ENCODE results near the gene TNFRSF9.
"Not testable (repeated sequence)": the region's sequence is repeated elsewhere in the genome, so short reads cannot be mapped to it uniquely, and the experiment has no call there.

TNFRSF9 gene

DNA sequence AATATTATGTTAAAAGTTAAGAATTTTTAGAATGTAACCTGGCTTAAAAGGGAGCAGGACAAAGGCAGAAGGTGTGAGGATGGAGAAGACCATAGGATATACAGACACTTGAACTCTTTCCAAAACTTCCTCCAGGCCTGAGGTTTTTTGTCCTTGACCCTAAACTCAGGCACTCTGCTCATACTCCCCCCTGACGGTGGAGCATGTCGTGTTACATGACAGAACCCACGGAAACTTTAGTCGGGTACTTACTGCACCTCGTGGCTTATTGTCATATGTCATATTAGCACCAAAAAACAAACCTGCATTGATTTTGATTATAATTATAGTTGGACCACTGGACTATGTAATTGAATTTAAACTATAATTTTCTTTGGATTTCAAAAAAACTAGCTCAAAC is 20.8 kb downstream of the TNFRSF9 start:
- no peak for DNase-seq (ENCODE audit: low read depth)

DNA sequence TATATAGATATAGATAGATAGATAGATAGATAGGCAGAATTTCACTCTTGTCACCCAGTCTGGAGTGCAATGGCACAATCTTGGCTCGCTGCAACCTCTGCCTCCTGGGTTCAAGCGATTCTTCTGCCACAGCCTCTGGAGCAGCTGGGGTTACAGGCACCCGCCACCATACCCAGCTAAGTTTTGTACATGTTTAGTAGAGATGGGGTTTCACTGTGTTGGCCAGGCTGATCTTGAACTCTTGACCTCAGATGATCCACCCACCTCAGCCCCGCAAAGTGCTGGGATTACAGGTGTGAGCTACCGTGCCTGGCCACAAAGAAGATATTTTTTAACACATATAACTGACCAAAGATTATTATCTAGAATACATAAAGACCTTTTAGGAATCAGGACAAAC is 22.7 kb downstream of the TNFRSF9 start:
- DNase-seq (ENCODE audit: low read depth): not testable (repeated sequence)

DNA sequence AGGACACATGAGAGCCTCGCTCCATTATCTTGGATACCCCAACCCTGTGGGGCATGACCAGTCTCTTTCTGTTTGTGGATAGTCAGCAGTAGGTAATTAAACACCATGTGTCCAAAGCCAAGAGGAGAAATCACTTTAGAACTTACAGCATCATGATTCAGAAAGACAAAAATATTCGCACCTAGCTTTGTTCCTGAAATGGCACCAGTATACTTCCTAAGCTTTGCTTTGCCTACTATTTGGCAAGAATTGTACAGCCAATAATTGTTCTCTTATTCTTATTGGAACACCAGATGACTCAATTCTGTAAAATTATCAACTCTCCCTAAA is 24.2 kb downstream of the TNFRSF9 start:
- no peak for DNase-seq (ENCODE audit: low read depth)

DNA sequence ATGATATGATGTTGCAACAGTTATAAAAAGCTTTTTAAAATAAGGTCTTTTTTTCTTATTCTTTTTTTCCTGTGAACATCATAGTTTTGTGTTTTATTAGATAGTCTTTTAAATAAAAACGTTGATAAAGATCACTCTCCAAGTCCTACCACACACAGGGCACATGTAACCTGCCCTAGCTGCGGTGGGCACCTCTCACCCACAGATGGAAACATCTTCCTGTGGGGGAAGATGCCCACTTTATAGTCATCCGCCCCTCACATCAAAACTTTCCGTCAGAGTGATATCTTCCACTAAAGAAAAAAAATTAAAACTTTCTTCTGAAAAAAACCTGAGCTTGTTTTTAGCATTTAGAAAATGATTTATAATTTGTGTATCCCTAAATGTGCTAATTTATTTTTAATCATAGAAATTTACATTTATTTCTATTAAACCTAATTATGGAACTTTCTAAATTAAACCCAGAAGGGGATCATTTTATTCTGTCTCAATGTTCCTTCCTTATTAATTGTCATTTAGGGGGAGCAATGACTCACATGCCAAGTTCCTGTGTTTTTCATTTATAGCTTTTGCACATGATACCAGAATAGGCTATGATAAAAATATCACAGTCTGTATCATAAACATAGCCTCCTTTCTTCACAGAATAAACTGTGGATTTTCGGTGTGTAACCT is 24.7 kb downstream of the TNFRSF9 start:
- DNase-seq (ENCODE audit: low read depth): no peak

DNA sequence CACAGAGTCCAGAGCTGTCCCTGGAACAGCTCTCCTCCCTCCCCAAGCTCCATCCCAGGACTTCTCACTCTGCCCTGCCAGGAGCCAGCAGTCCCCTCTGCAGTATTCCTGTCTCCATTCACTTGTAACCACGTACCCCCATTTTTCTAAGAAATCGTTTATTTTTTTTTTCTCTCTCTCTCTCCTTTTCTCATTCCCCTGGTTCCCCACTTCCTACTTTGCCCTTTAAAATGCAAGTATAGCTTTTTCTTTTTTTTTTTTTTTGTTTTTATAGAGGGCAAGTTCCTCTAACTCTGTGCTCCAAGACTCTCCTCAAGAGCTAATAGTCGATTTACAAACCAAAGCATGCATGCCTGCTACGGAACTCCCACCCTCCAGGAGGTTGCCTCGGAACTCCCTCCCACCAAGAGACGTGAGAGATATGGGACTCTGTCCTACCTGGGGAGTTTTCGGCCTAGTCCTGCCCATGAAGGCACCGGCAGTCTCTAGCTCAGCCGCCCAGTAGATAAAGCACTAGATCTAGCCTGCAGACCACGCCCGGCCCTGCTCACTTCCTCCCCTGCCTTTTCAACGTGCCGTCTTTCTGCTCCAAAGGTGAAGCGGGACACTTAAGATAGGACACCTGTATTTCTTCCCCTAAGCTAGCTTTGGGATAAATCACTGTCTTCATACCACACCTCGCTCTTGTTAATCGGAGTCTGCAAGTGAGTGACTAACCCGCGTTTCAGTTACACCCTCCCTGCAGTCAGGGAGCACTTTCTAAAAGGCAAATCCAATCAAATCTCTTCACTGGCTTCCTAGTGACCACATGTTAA is 27.7 kb downstream of the TNFRSF9 start:
- no peak for DNase-seq (ENCODE audit: low read depth)

DNA sequence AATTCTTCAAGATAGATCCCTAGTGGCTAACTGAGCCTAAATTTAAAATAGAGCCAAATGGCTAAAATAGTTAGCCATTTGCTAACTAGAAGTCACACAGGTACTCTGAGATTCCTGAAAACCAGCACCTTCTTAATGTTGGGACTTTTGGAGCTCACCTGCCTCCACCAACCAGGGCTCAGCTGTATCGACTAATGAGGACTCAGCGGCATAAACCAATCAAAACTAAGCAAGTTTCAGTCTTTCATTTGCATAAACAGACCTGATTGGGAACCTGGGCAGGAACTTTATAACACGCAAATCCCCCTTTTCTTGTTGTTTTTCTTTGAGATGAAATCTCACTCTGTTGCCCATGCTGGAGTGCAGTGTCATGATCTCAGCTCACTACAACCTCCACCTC is 28.5 kb downstream of the TNFRSF9 start:
- no peak for DNase-seq (ENCODE audit: low read depth)

DNA sequence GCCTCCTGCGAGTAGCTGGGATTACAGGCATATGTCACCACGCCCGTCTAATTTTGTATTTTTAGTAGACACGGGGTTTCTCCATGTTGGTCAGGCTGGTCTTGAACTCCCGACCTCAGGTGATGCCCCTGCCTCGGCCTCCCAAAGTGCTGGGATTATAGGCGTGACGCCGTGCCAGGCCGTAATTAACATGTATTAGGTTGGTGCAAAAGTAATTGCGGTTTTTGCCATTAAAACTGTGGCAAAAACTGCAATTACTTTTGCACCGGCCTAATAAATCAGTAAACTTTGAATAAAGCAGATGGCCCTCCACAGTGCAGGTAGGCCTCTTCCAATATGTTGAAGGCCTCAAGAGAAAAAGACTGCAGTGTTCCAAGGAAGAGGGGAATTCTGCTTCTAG is 35.4 kb downstream of the TNFRSF9 start:
- no peak for DNase-seq (ENCODE audit: low read depth)

DNA sequence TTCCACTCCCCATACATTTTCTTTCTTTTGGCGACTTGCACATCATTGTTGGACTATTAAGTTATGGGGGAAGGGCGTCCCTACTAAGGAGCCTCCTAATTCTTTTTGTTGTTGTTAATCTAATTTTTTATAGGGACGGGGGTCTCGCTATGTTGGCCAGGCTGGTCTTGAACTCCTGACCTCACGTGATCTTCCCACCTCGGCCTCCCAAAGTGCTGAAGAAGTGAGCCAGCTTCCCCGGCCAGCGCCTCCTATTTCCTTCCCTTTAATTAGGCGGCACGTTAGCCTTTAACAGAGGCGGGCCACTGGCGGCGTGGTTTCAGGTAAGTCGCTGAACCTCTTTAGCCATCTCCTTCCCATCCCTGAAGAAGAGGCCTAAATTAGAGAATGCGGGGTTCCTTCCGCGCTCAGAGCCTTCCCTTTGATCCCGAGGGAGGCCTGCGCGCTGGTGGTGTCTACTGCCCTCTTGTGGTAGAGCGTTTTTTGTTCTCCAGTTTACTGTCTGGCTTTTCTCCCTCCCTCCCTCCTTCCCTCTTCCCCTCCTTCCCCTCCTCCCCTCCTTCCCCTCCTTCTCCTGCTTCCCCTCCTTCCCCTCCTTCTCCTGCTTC is 38.1 kb downstream of the TNFRSF9 start:
- peak; percentile 40 for DNase-seq (ENCODE audit: low read depth)

DNA sequence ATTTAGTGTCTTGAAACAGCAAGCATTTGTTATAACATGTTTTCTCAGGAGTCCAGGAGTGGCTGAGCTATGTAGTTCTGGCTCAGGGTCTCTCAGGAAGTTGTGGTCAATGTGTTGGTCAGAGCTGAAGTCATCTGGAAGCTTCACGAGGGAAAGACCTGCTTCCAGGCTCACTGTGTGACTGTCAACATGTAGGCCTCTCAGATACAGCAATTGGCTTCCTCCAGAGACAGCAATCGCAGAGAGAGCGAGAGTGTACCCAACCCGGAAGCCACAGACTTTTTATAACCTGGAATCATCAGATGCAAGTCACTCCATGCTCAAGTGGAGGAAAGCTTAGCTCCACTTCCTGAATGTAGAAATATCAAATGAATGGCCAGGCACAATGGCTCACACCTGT is 40.9 kb downstream of the TNFRSF9 start:
- no peak for DNase-seq (ENCODE audit: low read depth)

DNA sequence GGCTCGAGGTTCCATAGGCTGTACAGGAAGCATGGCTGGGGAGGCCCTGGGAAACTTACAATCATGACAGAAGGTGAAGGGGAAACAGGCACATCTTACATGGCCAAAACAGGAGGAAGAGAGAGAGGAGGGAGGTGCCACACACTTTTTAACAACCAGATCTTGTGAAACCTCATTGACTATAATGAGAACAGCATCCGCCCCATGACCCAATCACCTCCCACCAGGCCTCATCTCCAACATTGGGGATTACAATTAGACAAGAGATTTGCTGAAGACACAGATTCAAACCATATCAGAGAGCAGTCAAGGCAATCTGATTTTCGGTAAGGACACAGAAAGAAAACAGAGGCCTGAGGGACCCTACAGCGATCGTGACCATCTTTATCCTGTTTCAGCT is 41.7 kb downstream of the TNFRSF9 start:
- DNase-seq (ENCODE audit: low read depth): no peak

DNA sequence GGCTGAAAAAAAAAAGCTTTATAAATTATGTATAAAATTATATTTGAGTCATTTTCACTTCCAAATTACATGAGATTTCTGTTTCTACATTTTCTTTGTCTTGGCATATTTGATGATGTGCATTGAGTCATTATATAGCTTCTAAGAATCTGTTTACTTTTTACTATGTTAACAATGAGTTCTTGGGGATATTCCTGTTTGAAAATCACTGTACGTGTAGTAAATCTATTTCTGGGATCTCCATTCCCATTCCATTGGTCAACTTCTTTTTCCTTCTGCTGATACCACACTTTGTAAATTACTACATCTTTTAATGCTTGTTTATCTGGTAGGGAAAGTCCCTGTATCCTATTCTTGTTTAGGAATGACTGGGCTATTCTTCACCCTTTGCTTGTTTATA is 43.6 kb downstream of the TNFRSF9 start:
- DNase-seq (ENCODE audit: low read depth): no peak

DNA sequence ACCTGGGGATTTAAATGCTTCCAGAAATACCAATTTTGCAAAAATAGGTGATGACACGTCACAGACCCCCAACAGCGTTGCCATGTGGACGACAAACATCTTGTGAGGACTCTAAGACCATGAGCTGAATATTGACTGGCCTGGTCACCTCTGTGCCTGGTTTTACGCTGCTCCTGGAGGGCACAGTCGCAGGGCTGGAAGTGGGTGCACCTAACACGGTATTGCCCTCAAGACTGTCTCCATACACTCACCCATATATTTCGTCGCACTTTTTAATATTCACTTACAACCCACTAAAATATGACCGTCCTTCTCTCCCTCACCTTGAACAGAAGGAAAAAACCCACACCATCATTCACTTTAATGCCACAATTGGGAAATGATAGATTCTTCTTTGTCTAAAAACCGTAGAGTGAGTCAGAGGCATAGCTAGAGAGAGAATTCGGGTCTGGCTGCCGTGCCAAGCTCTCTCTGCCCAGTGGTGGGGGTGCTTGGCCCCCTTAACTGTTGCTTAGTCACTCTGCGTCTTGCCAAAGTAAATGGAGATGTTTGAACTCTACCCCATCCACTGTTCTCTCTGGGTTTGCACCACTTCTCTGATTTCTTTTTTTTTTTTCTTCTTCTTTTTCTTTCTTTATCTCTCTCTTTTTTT is 47.0 kb downstream of the TNFRSF9 start:
- peak; percentile 20 for DNase-seq (ENCODE audit: low read depth)

DNA sequence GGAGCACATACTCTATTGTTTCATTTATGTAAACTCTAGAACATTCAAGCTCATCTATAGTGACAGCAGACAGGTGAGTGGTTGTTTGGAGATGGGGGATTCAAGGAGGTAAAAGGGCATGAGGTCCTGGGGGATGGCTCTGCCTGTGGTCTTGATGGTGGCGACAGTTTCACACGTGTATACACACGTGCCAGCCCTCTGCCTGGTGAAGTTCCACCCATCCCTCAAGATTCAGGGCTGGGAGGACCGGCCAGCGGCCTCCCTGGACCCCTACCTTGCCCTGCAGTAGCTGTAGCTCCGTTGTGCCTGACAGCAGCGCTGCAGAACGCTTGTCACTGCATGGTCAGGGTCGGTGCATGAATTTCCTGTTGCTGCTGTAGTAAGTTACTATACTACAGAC is 48.8 kb downstream of the TNFRSF9 start:
- DNase-seq (ENCODE audit: low read depth): no peak

DNA sequence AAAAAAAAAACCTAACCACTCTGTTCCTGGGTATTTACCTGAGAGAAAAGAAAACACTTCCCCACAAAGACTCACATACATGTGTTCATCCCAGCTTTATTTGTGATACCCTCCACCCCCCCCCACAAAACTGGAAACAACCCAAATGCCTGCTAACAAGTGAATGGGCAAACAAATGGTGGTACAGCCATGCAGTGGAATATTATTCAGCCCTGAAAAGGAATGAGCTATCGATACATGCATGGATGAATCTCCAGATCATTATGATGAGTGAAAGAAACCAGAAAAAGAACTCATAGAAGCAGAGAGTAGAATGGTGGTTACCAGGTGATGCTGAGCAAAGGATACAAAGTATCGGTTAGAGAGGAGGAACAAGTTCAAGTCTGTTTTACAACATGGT is 49.8 kb downstream of the TNFRSF9 start:
- no peak for DNase-seq (ENCODE audit: low read depth)

DNA sequence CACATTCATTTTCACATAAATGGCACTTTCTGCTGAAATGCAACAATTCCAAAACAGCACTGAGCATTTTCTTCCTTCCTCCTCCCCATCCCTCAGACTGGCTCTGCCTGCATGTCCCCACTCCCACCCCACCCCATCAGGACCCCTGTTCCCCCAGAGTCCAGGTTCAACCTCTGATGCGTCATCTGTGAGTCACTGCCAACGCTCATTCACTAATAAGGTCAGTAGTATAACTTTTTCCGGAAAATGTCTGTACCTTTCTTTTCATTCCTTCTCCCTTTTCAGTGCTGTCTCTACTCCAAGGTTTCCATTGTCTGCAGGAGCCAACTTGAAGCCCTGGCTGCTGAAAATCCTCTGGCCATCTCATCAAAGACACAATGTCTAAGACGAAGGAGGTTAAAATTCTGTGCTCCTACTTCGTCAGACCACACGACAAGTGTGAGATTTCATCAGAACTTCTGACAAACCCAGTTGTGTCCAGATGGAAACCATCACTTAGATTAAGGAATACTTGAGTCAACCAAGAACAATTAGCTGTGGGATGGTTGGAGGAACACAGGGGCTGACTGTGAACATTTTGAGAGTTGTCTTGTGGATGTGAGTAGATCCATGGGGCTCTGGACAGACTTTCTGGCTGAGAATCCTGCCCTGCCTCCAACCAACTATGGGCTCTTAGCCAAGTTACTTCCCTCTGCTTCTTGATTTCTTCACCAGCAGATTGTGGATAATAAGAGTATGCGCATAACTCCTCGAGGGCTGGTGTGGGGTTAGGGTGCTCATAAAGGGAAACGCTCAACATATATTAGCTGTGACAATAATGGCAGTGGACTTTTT is 52.2 kb downstream of the TNFRSF9 start:
- peak; percentile 17 for DNase-seq (ENCODE audit: low read depth)

DNA sequence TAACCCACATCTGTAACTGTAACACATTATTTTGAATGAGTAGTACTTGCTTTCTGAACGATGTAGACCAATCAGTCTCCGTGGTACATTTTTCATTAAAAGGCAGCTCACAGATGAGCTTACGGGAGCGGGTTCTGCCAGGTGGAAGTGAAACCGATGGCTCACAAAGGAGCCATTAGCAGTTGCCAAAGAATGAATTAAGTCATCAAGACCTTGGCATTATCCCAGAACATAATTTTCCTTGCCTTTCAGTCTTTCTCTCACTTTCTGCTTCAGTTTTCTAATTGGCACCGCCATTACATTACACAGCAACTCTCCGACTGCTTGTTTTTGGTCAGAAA is 54.3 kb downstream of the TNFRSF9 start:
- DNase-seq (ENCODE audit: low read depth): no peak

DNA sequence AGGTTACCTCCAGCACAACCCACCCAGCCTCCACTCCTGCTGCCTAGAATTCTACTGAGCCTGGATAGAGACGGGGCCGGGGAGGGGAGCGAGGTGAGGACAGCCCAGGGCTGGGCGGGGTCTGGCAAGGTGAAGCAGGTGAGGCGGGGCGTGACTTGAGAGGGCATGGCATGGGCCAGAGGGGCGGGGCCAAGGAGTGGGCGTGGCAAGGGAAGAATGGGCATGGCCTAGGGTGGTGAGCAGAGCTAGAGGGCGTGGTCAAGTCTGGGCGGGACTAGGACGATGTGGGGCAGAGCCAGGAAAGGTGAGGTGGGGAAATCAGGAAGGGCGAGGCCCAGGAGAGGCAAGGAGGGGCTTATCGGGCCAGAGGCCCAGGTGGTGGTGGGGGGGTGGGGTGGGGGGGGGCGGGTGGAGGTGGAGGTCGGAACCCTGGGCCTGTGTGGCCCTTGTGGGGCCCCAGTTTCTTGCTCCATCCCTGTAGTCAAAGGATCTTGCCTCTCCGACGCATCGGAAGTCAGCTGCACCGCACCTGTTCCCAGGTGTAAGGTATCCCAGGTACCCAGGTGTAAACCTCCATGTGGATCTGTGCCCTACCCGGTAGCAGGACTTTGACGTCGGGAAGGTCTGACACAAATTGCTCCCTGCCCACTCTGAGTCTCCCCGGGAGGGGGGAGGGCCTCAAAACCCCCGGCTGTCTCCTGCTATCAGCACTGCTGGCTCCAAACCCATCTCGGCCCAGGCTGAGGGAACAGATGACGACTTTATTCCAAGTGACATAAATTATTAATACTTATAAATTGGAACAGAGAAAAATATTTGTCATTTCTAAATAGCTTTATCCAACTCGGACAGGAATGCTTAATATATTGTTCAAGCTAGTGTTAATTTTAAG is 54.9 kb downstream of the TNFRSF9 start:
- no peak for DNase-seq (ENCODE audit: low read depth)

DNA sequence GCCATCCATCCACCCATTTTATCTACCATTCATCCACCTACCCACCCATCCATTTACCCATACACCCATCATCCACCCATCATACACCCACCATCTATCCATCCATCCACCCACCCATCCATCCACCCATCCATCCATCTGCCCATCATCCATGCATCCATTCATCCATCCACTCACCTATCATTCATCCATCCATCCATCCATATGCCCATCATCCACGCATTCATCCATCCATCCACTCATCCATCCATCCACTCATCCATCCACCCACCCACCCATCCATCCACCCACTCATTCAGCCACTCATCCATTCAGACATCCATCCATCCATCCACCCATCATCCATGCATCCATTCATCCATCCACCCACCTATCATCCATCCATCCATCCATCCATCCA is 55.9 kb downstream of the TNFRSF9 start:
- no peak for DNase-seq (ENCODE audit: low read depth)

DNA sequence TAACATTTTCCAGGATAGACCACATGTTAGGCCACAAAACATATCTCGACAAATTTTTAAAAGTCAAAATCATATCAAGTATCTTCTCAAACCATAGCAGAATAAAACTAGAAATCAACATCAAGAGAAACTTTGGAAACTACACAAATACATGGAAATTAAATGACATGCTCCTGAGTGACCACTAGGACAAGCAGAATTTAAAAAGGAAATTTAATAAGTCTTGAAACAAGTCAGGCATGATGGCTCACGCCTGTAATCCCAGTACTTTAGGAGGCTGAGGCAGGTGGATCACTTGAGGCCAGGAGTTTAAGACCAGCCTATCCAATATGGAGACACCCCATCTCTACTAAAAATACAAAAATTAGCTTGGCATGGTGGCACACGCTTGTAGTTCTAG is 61.4 kb downstream of the TNFRSF9 start:
- no peak for DNase-seq (ENCODE audit: low read depth)

DNA sequence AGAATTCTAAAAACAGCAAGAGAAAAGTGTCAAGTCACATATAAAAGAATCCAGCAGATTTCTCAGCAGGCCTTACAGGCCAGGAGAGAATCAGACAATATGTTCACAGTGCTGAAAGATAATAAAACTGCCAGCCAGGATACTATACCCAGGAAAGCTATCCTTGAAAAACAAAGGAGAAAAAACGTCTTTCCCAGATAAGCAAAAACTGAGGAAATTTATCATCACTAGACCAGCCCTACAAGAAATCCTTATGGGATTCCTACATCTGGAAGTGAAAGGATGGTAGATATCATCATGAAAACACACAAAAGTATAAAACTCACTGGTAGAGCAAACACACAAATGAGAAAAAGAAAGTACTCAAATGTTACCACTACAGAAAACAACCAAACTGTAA is 62.6 kb downstream of the TNFRSF9 start:
- no peak for DNase-seq (ENCODE audit: low read depth)

Measured in GM04504 (cell line).